ENCODE results near the gene TOB2. TPM values are rescaled to one million over a fixed set of nuclear protein-coding genes. Genes with fewer than 3 reads are reported as not detected.
"Not testable (repeated sequence)": the region's sequence is repeated elsewhere in the genome, so short reads cannot be mapped to it uniquely, and the experiment has no call there.

The TOB2 gene
- total RNA-seq, 1 donor, result 7.2 TPM

GRCh38 chr22:41445129-41446056, 1.2 kb downstream of the TOB2 start:
- Histone ChIP-seq H3K4me1 (ENCODE audit: insufficient read depth, low read length) (peaks cover 23% of the 10 kb centered on the region), H3K27me3 (ENCODE audit: insufficient read depth, low read length) (no peaks in the 10 kb centered on the region), H3K4me3 (ENCODE audit: low read length) (peak overlapping the region; percentile 67), H3K9me3 (ENCODE audit: low read depth, low read length) (no peaks in the 10 kb centered on the region)

DNA sequence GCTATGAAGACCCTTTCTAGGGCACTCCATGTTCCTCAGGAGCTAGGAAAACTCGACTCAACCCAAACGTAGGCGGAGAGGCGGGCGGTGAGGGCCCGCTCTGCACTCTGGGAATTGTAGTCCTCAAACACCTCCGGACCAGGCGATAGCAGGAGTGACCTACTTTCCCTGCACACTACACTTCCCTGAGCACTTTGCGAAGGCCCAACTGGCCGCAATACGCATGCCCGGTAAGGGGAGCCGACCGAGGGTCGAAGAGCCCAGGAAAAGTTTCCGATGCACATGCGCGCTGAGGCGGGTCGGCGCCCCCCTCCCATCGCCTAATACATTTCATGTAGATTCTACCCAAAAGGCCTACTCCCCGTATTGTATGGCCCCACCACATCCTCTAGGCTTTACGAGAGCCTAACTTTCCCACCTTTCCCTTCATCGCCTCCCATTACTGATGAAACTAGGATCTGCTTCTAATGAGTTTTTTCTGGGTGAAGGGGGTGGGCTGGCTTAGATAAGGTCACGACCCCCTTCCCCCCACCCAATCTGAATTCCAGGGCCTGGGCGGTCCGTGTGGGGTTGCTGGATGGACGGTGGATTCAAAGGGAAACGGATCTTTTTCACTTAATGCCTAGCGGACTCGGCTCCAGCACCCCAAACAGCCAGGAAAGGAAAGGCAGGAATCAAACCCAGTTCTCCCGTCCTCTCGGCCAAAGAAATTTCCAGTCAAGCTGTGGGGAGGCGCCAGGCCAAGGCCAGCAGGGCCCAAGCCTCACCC, 2.1 kb downstream of the TOB2 start:
- Histone ChIP-seq H3K4me1 (ENCODE audit: insufficient read depth, low read length) (peaks cover 23% of the 10 kb centered on the region), H3K9me3 (ENCODE audit: low read depth, low read length) (no peaks in the 10 kb centered on the region), H3K27me3 (ENCODE audit: insufficient read depth, low read length) (no peaks in the 10 kb centered on the region), H3K4me3 (ENCODE audit: low read length) (peak overlapping the region; percentile 67)

- Histone ChIP-seq H3K9me3 (ENCODE audit: low read depth, low read length) (no peaks in the 10 kb centered on the region), H3K27me3 (ENCODE audit: insufficient read depth, low read length) (no peaks in the 10 kb centered on the region), H3K4me1 (ENCODE audit: insufficient read depth, low read length) (peaks cover 14% of the 10 kb centered on the region), H3K4me3 (ENCODE audit: low read length) (no peak overlapping the region)
Measured at GRCh38 chr22:41442240-41442792, 4.3 kb downstream of the TOB2 start.

DNA sequence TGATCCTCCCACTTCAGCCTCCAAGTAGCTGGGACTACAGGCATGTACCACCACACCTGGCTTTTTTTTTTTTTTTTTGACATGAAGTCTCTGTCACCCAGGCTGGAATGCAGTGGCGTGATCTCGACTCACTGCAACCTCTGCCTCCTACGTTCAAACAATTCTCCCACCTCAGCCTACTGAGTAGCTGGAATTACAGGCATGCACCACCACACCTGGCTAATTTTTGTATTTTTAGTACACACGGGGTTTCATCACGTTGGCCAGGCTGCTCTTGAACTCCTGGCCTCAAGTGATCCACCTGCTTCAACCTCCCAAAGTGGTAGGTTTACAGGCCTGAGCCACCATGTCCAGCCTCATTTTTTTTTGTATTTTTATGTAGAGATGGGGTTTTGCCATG, 6.1 kb downstream of the TOB2 start:
- H3K27me3 ChIP-seq (ENCODE audit: insufficient read depth, low read length); H3K4me3 ChIP-seq (ENCODE audit: low read length); H3K9me3 ChIP-seq (ENCODE audit: low read depth, low read length): not testable (repeated sequence)
- H3K4me1 ChIP-seq (ENCODE audit: insufficient read depth, low read length), result peaks cover 14% of the 10 kb centered on the region

DNA sequence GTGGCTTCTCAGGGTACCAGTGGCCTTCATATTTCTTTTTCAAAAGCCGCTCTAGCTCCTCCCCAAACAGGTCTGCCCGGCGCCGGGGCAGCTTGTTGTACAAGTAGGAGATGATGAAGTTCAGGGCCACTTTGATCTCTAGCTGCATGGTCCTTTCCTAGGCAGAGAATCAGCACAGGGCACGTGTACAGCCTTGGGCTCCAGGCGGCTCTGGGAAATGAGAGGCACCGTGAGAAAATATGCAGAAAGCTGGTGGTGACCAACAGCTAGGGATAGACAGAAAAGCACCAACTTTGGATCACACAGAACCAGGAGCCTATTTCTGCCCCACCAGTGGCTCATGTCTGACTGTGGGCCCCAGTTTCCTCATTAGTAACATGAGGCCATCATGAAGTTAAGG, 9.4 kb downstream of the TOB2 start:
- Histone ChIP-seq H3K9me3 (ENCODE audit: low read depth, low read length) (no peaks in the 10 kb centered on the region), H3K4me3 (ENCODE audit: low read length) (no peak overlapping the region), H3K27me3 (ENCODE audit: insufficient read depth, low read length) (no peaks in the 10 kb centered on the region), H3K4me1 (ENCODE audit: insufficient read depth, low read length) (no peaks in the 10 kb centered on the region)

DNA sequence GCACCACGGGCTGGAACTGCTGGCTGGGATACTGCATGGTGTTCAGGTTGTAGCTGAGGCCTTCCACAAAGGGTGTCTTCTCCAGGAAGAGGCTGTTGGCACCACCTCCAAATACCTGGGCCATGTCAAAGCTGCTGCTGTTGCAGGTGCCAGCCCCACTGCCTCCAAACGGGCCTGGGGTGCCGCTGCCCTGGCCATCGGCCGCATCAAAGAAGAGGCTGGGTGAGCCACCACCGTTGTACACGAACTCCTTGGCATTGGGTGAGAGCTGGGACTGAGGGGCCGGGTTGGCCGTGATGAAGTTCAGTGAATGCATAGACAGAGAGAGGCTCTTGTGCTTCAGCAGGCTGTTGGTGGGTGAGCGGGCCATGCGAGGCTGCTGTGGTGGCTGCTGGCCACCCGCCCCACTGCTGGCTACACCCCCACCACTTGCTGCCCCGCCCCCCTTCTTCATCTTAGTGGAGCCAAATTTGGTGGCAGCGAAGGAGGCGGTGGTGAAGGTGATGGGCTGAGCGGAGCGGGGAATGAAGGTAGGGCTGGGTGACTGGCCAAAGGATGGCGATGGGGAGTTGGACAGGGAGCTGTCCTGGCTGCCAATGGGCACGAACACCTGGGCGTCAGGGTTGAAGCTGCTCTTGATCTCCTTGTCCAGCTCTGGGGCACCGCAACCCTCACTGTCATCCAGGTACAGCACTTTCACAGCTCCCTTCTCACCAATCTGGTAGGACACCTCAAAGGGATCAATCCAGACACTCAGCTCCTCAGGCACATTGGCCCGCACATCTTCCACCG, 10.1 kb downstream of the TOB2 start:
- Histone ChIP-seq H3K27me3 (ENCODE audit: insufficient read depth, low read length) (no peaks in the 10 kb centered on the region), H3K4me3 (ENCODE audit: low read length) (no peak overlapping the region), H3K9me3 (ENCODE audit: low read depth, low read length) (no peaks in the 10 kb centered on the region), H3K4me1 (ENCODE audit: insufficient read depth, low read length) (no peaks in the 10 kb centered on the region)

DNA sequence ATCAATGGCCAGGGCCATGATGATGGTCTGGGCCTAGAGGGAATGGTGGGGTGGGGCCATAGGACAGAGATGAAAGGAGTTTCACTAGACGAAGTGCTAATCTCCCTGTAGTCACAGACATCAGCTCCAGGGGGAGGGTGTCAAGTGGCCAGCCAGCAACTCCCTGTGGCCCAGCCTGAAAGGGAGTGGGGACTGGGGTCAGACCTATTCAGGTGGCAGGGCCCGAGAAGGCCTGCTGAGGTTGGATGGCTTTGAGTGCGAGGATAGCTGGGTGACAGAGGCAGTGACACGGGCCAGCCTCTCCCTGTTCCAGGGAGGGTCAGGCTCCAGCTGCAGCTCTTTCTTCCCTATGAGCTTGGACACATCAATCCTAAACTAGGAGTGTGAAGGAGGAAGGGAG, 11.0 kb downstream of the TOB2 start:
- H3K9me3 ChIP-seq (ENCODE audit: low read depth, low read length), result no peaks in the 10 kb centered on the region
- no peaks in the 10 kb centered on the region for H3K4me1 ChIP-seq (ENCODE audit: insufficient read depth, low read length)
- H3K27me3 ChIP-seq (ENCODE audit: insufficient read depth, low read length), result no peaks in the 10 kb centered on the region
- no peak overlapping the region for H3K4me3 ChIP-seq (ENCODE audit: low read length)

DNA sequence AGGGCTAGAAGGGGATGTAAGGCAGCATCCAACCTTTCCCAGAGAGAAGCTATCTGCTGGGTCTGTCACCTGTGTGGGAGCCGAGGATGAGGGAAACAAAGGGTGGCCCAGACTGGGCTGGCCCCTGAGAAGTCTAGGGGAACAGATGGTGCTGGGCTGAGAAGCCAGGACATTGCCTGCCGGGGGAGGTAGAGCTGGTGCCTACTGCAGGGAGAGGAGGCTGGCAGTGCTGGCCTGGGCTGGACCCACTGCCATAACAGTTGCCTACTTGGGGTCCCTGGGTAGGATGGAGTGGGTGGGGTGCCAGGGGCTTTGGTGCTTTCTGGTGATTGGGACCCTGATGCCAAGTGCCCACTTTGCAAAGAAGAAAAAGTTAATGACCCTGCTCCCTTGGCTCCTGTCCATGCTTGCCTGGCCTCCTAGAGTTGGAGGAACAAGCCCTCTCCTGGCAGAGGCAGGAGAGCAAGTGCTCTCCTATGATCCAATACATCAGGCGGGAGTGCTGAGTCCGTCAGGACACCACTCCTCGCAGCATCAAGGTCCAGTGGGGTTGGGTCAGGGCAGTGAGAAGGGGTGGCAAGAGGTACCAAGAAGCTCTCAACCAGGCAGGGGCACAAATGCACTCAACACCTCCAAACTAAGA, 12.1 kb downstream of the TOB2 start:
- H3K27me3 ChIP-seq (ENCODE audit: insufficient read depth, low read length); H3K4me3 ChIP-seq (ENCODE audit: low read length); H3K4me1 ChIP-seq (ENCODE audit: insufficient read depth, low read length); H3K9me3 ChIP-seq (ENCODE audit: low read depth, low read length): not testable (repeated sequence)

- H3K27me3 ChIP-seq (ENCODE audit: insufficient read depth, low read length); H3K4me3 ChIP-seq (ENCODE audit: low read length); H3K9me3 ChIP-seq (ENCODE audit: low read depth, low read length); H3K4me1 ChIP-seq (ENCODE audit: insufficient read depth, low read length): not testable (repeated sequence)
Measured at GRCh38 chr22:41433480-41433879, 13.1 kb downstream of the TOB2 start.

GRCh38 chr22:41431656-41432055, 14.9 kb downstream of the TOB2 start:
- Histone ChIP-seq H3K27me3 (ENCODE audit: insufficient read depth, low read length) (no peaks in the 10 kb centered on the region), H3K4me3 (ENCODE audit: low read length) (no peak overlapping the region), H3K4me1 (ENCODE audit: insufficient read depth, low read length) (no peaks in the 10 kb centered on the region), H3K9me3 (ENCODE audit: low read depth, low read length) (no peaks in the 10 kb centered on the region)

DNA sequence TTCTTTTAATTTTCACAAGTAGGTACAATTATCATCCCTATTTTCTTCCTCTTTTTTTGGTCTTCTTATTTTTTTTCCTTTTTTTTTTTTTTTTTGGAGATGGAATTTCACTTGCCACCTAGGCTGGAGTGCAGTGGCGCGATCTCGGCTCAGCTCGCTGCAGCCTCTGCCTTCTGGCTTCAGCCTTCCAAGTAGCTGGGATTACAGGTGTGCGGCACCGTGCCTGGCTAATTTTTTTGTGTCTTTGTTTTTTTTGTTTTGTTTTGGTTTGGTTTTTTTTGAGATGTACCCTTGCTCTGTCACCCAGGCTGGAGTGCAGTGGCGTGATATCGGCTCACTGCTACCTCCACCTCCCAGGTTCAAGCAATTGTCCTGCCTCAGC, 16.7 kb downstream of the TOB2 start:
- H3K9me3 ChIP-seq (ENCODE audit: low read depth, low read length), result no peaks in the 10 kb centered on the region
- no peak overlapping the region for H3K4me3 ChIP-seq (ENCODE audit: low read length)
- no peaks in the 10 kb centered on the region for H3K27me3 ChIP-seq (ENCODE audit: insufficient read depth, low read length)
- peaks cover 4% of the 10 kb centered on the region for H3K4me1 ChIP-seq (ENCODE audit: insufficient read depth, low read length)

- no peaks in the 10 kb centered on the region for H3K27me3 ChIP-seq (ENCODE audit: insufficient read depth, low read length)
- H3K9me3 ChIP-seq (ENCODE audit: low read depth, low read length), result no peaks in the 10 kb centered on the region
- peaks cover 4% of the 10 kb centered on the region for H3K4me1 ChIP-seq (ENCODE audit: insufficient read depth, low read length)
- no peak overlapping the region for H3K4me3 ChIP-seq (ENCODE audit: low read length)
Measured at GRCh38 chr22:41429232-41429950, 17.2 kb downstream of the TOB2 start.

DNA sequence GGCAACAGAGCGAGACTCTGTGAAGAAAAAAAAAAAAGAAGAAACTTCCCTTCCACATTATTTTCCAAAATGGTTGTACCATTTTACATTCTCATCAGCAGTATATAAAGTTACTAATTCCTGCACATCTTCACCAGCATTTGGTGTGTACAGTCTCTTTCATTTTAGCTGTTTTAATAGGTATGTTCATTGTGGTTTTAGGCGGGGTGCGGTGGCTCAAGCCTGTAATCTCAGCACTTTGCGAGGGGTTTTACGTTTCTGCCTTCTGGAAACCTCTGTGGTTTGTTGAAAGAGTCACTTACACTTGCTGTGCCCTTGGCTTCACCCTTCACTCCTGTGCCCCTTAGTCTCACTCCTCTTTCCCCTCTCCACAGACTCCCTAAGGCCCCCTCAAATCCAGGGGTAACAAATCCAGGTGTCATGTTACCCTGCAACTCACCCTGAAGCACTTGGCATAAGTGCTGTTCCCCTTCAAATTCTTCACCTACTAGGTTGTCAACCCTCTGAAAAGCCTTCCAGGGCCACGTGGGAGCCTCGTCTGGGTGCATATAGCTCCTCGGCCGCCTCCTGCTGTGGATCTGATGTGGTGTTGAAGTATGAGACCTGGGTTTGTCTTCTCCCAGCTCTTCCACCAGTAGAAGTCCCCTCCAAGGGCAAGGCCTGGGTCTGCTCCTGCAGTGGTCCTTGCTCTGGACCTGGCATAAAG, 20.8 kb downstream of the TOB2 start:
- H3K9me3 ChIP-seq (ENCODE audit: low read depth, low read length), result no peaks in the 10 kb centered on the region
- peaks cover 4% of the 10 kb centered on the region for H3K4me1 ChIP-seq (ENCODE audit: insufficient read depth, low read length)
- no peak overlapping the region for H3K4me3 ChIP-seq (ENCODE audit: low read length)
- no peaks in the 10 kb centered on the region for H3K27me3 ChIP-seq (ENCODE audit: insufficient read depth, low read length)

Measured in mononuclear cell (primary cell).